Esophagus muscularis mucosa (tissue), 4 donors: ENCODE measurements around the gene ST7L. TPM values are rescaled to one million over a fixed set of nuclear protein-coding genes. Genes with fewer than 3 reads are reported as not detected.
"Not testable (repeated sequence)": the region's sequence is repeated elsewhere in the genome, so short reads cannot be mapped to it uniquely, and the experiment has no call there.

Experiments used
- DNase-seq: peaks from one replicate; pipeline ENCODE4 v3.0.0-alpha.2; 2017; ENCODE audit errors: extremely low spot score
- H3K27ac ChIP-seq, 4 donors: fragments of 200-600 bp; sonication (generic); replicated peaks in 1 of 4; 1 replicate in 3 of 4; 2 replicates in 1 of 4; pipeline ENCODE4 v1.5.1; 2016 to 2019; ENCODE audit warnings: mild to moderate bottlenecking in 1 of 4
- H3K27me3 ChIP-seq, 4 donors: fragments of 200-600 bp; sonication (generic); one replicate each; pipeline versions ENCODE4 v1.5.1 to v1.6.0; 2016 to 2019
- H3K36me3 ChIP-seq, 4 donors: fragments of 200-600 bp; sonication (generic); one replicate each; pipeline ENCODE4 v1.5.1; 2016 to 2019
- H3K4me1 ChIP-seq, 4 donors: fragments of 200-600 bp; sonication (generic); one replicate each; pipeline ENCODE4 v1.5.1; 2016 to 2019
- H3K4me3 ChIP-seq, 4 donors: fragments of 200-600 bp; sonication (generic); 1 replicate in 2 of 4; 2 replicates in 2 of 4; pipeline ENCODE4 v1.5.1; 2016 to 2019; ENCODE audit warnings: mild to moderate bottlenecking in 4 of 4, moderate library complexity in 1 of 4
- H3K9me3 ChIP-seq, 4 donors: fragments of 200-600 bp; sonication (generic); 1 replicate in 3 of 4; 2 replicates in 1 of 4; pipeline ENCODE4 v1.5.1; 2016 to 2019
- CTCF ChIP-seq, 3 experiments: fragments of 200-600 bp in 2 of 3; fragments of 450-650 bp in 1 of 3; sonication (generic) in 2 of 3; IDR thresholded peaks; one replicate each; pipeline ENCODE4 v1.5.1; 2017 to 2019; ENCODE audit warnings: antibody characterized with exemption in 3 of 3, mild to moderate bottlenecking in 2 of 3, moderate library complexity in 1 of 3
- EP300 ChIP-seq: sonication (generic); formaldehyde crosslinking; IDR thresholded peaks from one replicate; pipeline ENCODE4 v1.6.1; 2017; ENCODE audit warnings: antibody characterized with exemption
- POLR2A ChIP-seq: fragments of 450-650 bp; IDR thresholded peaks from one replicate; pipeline ENCODE4 v1.6.1; 2017; ENCODE audit warnings: antibody characterized with exemption, moderate library complexity, mild to moderate bottlenecking, low read depth
- POLR2AphosphoS5 ChIP-seq, 2 donors: sonication (generic); formaldehyde crosslinking; IDR thresholded peaks; one replicate each; pipeline ENCODE4 v1.6.1; 2017; ENCODE audit warnings: antibody characterized with exemption in 2 of 2
- WGBS: methylation state at CpG from one replicate; pipeline ENCODE4 v1.1.5; 2018; 5-methylcytosine and 5-hydroxymethylcytosine counted together
- intact Hi-C: fragments of 100-400 bp; cut with DNase I; formaldehyde crosslinking; loops from one replicate; pipeline ENCODE4 v1.15.1; 2023
- total RNA-seq, 4 donors: library from RNA; depleted of rRNA; stranded (reverse); fragments of >200 nt; gene quantifications; one replicate each; pipeline versions ENCODE4 v1.1.0 to v1.2.1, GENCODE V29; 2016

ST7L gene
- total RNA-seq, 4 donors from 2014 or later: 12.9 to 23.0 (median 21.0) TPM

GRCh38 chr1:112646225-112646624, 27.3 kb upstream of the ST7L start:
- TF ChIP-seq CTCF (IDR thresholded peaks at IDR 0.05) (no peak), POLR2A (no peak), POLR2AphosphoS5 (IDR thresholded peaks at IDR 0.05) (no peak), EP300 (no peak)
- 92% methylated on average over 4 of the region's 4 CpGs for WGBS
- Histone ChIP-seq H3K9me3 (no peaks in the 10 kb centered on the region), H3K4me1 (peaks cover 0 to 12% (median 3%) of the 10 kb centered on the region in 4 donors), H3K4me3 (no peak overlapping the region), H3K27ac (no peak overlapping the region), H3K36me3 (peaks cover 0 to 55% (median 31%) of the 10 kb centered on the region in 4 donors), H3K27me3 (no peaks in the 10 kb centered on the region)
- no peak for DNase-seq
- intact Hi-C loops: no loop called here

GRCh38 chr1:112643080-112643479, 24.1 kb upstream of the ST7L start:
- no peaks in the 10 kb centered on the region for H3K9me3 ChIP-seq
- peaks cover 3 to 28% (median 15%) of the 10 kb centered on the region in 4 donors for H3K4me1 ChIP-seq
- no peaks in the 10 kb centered on the region for H3K27me3 ChIP-seq
- no peak overlapping the region for H3K27ac ChIP-seq
- intact Hi-C loops: no loop called here
- 77% methylated on average over 2 of the region's 2 CpGs for WGBS
- no peak for DNase-seq
- no peak overlapping the region for H3K4me3 ChIP-seq
- H3K36me3 ChIP-seq: peaks cover 0 to 24% (median 9%) of the 10 kb centered on the region in 4 donors
- TF ChIP-seq EP300: no peak
- no peak for TF ChIP-seq POLR2AphosphoS5 (IDR thresholded peaks at IDR 0.05)
- TF ChIP-seq POLR2A: no peak
- TF ChIP-seq CTCF (IDR thresholded peaks at IDR 0.05): no peak

- DNase-seq, intact Hi-C loops, H3K27me3 ChIP-seq, H3K27ac ChIP-seq, H3K9me3 ChIP-seq, H3K4me3 ChIP-seq: not testable (repeated sequence)
- Histone ChIP-seq H3K4me1 (peaks cover 25 to 49% (median 41%) of the 10 kb centered on the region in 4 donors), H3K36me3 (peaks cover 0 to 12% (median 3%) of the 10 kb centered on the region in 4 donors)
- 76% methylated on average over 4 of the region's 23 CpGs for WGBS
These were observed 21.5 kb upstream of the ST7L start for GRCh38 chr1:112640437-112640836.

- no peaks in the 10 kb centered on the region for H3K9me3 ChIP-seq
- H3K4me1 ChIP-seq: peaks cover 25 to 50% (median 46%) of the 10 kb centered on the region in 4 donors
- WGBS: 100% methylated on average over 1 of the region's 1 CpG
- no peak overlapping the region for H3K4me3 ChIP-seq
- H3K36me3 ChIP-seq: no peaks in the 10 kb centered on the region
- intact Hi-C loops: no loop called here
- H3K27ac ChIP-seq: no peak overlapping the region
- no peaks in the 10 kb centered on the region for H3K27me3 ChIP-seq
- no peak for DNase-seq
- TF ChIP-seq CTCF (IDR thresholded peaks at IDR 0.05): no peak
- TF ChIP-seq EP300: no peak
- TF ChIP-seq POLR2A: no peak
- no peak for TF ChIP-seq POLR2AphosphoS5 (IDR thresholded peaks at IDR 0.05)
These were observed 19.1 kb upstream of the ST7L start for GRCh38 chr1:112638110-112638428.

GRCh38 chr1:112637254-112638109, 18.5 kb upstream of the ST7L start:
- H3K27ac ChIP-seq: no peak overlapping the region
- no peaks in the 10 kb centered on the region for H3K36me3 ChIP-seq
- DNase-seq: no peak
- WGBS: 94% methylated on average over 4 of the region's 4 CpGs
- peaks cover 25 to 51% (median 47%) of the 10 kb centered on the region in 4 donors for H3K4me1 ChIP-seq
- intact Hi-C loops: no loop called here
- no peaks in the 10 kb centered on the region for H3K9me3 ChIP-seq
- H3K27me3 ChIP-seq: no peaks in the 10 kb centered on the region
- TF ChIP-seq CTCF (IDR thresholded peaks at IDR 0.05) (no peak), POLR2A (no peak), EP300 (no peak), POLR2AphosphoS5 (IDR thresholded peaks at IDR 0.05) (no peak)
- no peak overlapping the region for H3K4me3 ChIP-seq
